Testis (tissue), 3 donors: ENCODE measurements around the gene NFKBIZ. TPM values are rescaled to one million over a fixed set of nuclear protein-coding genes. Genes with fewer than 3 reads are reported as not detected.

Experiments
- DNase-seq: peaks from one replicate; pipeline ENCODE4 v3.0.0-alpha.2; 2019
- H3K27ac ChIP-seq, 2 donors: fragments of 200-600 bp; sonication (generic); one replicate each; pipeline ENCODE4 v1.5.1; 2019
- H3K27me3 ChIP-seq: fragments of 200-600 bp; sonication (generic); one replicate; pipeline ENCODE4 v1.5.1; 2019
- H3K36me3 ChIP-seq: fragments of 200-600 bp; sonication (generic); one replicate; pipeline ENCODE4 v1.5.1; 2017; ENCODE audit warnings: low read depth; ENCODE audit errors: missing control alignments
- H3K4me1 ChIP-seq: fragments of 200-600 bp; sonication (generic); one replicate; pipeline ENCODE4 v1.5.1; 2019
- H3K4me3 ChIP-seq, 2 donors: fragments of 200-600 bp; sonication (generic); one replicate each; pipeline ENCODE4 v1.5.1; 2017 to 2019
- H3K9me3 ChIP-seq: fragments of 200-600 bp; sonication (generic); one replicate; pipeline ENCODE4 v1.5.1; 2017
- CTCF ChIP-seq, 3 experiments: fragments of 450-650 bp in 2 of 3; fragments of 200-600 bp in 1 of 3; sonication (generic) in 1 of 3; IDR thresholded peaks; one replicate each; pipeline ENCODE4 v1.5.1; 2016 to 2019; ENCODE audit warnings: antibody characterized with exemption in 3 of 3, mild to moderate bottlenecking in 2 of 3, moderate library complexity in 1 of 3
- POLR2A ChIP-seq: fragments of 450-650 bp; IDR thresholded peaks from one replicate; pipeline ENCODE4 v1.6.1; 2017; ENCODE audit warnings: antibody characterized with exemption, mild to moderate bottlenecking, moderate library complexity
- WGBS, 2 donors: methylation state at CpG; one replicate each; pipeline ENCODE4 v1.1.5; 2018; 5-methylcytosine and 5-hydroxymethylcytosine counted together
- intact Hi-C: fragments of 100-400 bp; cut with DNase I; formaldehyde crosslinking; loops from one replicate; pipeline ENCODE4 v1.15.1; 2023; ENCODE audit warnings: low total_unique reads
- polyA plus RNA-seq: library from polyadenylated mRNA; stranded (reverse); fragments of 350-450 nt; fragmentation: Illumina TruSeq; extraction: RNeasy Lipid Tissue Mini Kit (QIAGEN cat#74804); gene quantifications from one replicate; pipeline ENCODE4 v1.2.3, GENCODE V29; 2014; ENCODE audit warnings: low read depth, low replicate concordance; ENCODE audit not compliant: insufficient read depth
- total RNA-seq, 2 donors: library from RNA; depleted of rRNA; stranded (reverse); fragments of >200 nt; gene quantifications; one replicate each; pipeline ENCODE4 v1.2.3, GENCODE V29; 2016

The NFKBIZ gene
- total and polyA plus RNA-seq, 3 donors from 2014 or later = 5.4 to 14.7 (median 6.9) TPM

- H3K27me3 ChIP-seq = no peaks in the 10 kb centered on the region
- no peak for DNase-seq
- intact Hi-C loops = no loop called here
- TF ChIP-seq POLR2A (no peak), CTCF (IDR thresholded peaks at IDR 0.05) (no peak)
- H3K4me1 ChIP-seq = no peaks in the 10 kb centered on the region
- H3K27ac ChIP-seq = no peak overlapping the region
- no peaks in the 10 kb centered on the region for H3K9me3 ChIP-seq
- WGBS, 2 donors = 88 to 97% methylated on average over 3 of the region's 3 CpGs
- no peak overlapping the region for H3K4me3 ChIP-seq
- H3K36me3 ChIP-seq = no peaks in the 10 kb centered on the region
Measured at GRCh38 chr3:101803939-101804338, 45.4 kb upstream of the NFKBIZ start.

- Histone ChIP-seq H3K4me3 (no peak overlapping the region), H3K9me3 (no peaks in the 10 kb centered on the region), H3K36me3 (no peaks in the 10 kb centered on the region), H3K27ac (no peak overlapping the region), H3K27me3 (no peaks in the 10 kb centered on the region), H3K4me1 (no peaks in the 10 kb centered on the region)
- intact Hi-C loops = no loop called here
- 96% methylated on average over 1 of the region's 1 CpG for WGBS, 2 donors
- TF ChIP-seq POLR2A (no peak), CTCF (IDR thresholded peaks at IDR 0.05) (no peak)
- no peak for DNase-seq
Measured at GRCh38 chr3:101806491-101806890, 42.8 kb upstream of the NFKBIZ start.

GRCh38 chr3:101807888-101808287, 41.4 kb upstream of the NFKBIZ start:
- intact Hi-C loops = no loop called here
- DNase-seq = no peak
- Histone ChIP-seq H3K9me3 (no peaks in the 10 kb centered on the region), H3K4me1 (no peaks in the 10 kb centered on the region), H3K4me3 (no peak overlapping the region), H3K36me3 (no peaks in the 10 kb centered on the region), H3K27ac (no peak overlapping the region), H3K27me3 (no peaks in the 10 kb centered on the region)
- no peak for TF ChIP-seq POLR2A
- 90 to 92% methylated on average over 2 of the region's 2 CpGs for WGBS, 2 donors

- Histone ChIP-seq H3K36me3 (no peaks in the 10 kb centered on the region), H3K9me3 (no peaks in the 10 kb centered on the region), H3K27me3 (no peaks in the 10 kb centered on the region), H3K27ac (no peak overlapping the region), H3K4me3 (no peak overlapping the region), H3K4me1 (no peaks in the 10 kb centered on the region)
- DNase-seq = peak; percentile 18
- TF ChIP-seq CTCF (IDR thresholded peaks at IDR 0.05) (peak; percentile 20 to 50 (median 42)), POLR2A (no peak)
- intact Hi-C loops = loop anchor here (10.0 kb wide), 1 partner anchor 415 kb away; no protein-coding TSS in a partner anchor
Measured at GRCh38 chr3:101809178-101810021, 39.9 kb upstream of the NFKBIZ start.

GRCh38 chr3:101810022-101810418, 39.3 kb upstream of the NFKBIZ start:
- TF ChIP-seq CTCF (IDR thresholded peaks at IDR 0.05) = no peak
- TF ChIP-seq POLR2A = no peak
- intact Hi-C loops = loop anchor here (10.0 kb wide), 1 partner anchor 415 kb away; no protein-coding TSS in a partner anchor
- H3K27me3 ChIP-seq = no peaks in the 10 kb centered on the region
- no peak overlapping the region for H3K27ac ChIP-seq
- no peak for DNase-seq
- no peaks in the 10 kb centered on the region for H3K4me1 ChIP-seq
- no peaks in the 10 kb centered on the region for H3K9me3 ChIP-seq
- no peak overlapping the region for H3K4me3 ChIP-seq
- no peaks in the 10 kb centered on the region for H3K36me3 ChIP-seq
